GM19397 (cell line): ENCODE data around the gene EVA1C.
"Not testable (repeated sequence)": the region's sequence is repeated elsewhere in the genome, so short reads cannot be mapped to it uniquely, and the experiment has no call there.

Experiments used
- ATAC-seq: cut with Tn5 transposase; IDR thresholded peaks from one replicate; pipeline ENCODE4 v1.9.1; 2021; ENCODE audit warnings: mild to moderate bottlenecking, moderate library complexity; ENCODE audit not compliant: unreplicated experiment

EVA1C gene

GRCh38 chr21:32484706-32485380, 72.3 kb downstream of the EVA1C start:
- no peak for ATAC-seq

GRCh38 chr21:32492376-32492775, 79.9 kb downstream of the EVA1C start:
- ATAC-seq = no peak

GRCh38 chr21:32494934-32495709, 82.6 kb downstream of the EVA1C start:
- no peak for ATAC-seq

GRCh38 chr21:32496568-32496967, 84.1 kb downstream of the EVA1C start:
- ATAC-seq = no peak

GRCh38 chr21:32499249-32500055, 86.9 kb downstream of the EVA1C start:
- ATAC-seq = no peak

- not testable (repeated sequence) for ATAC-seq
These were observed 91.1 kb downstream of the EVA1C start for GRCh38 chr21:32503641-32504040.

- not testable (repeated sequence) for ATAC-seq
These were observed 93.3 kb downstream of the EVA1C start for GRCh38 chr21:32505767-32506166.

- ATAC-seq = not testable (repeated sequence)
These were observed 94.0 kb downstream of the EVA1C start for GRCh38 chr21:32506411-32506965.

- no peak for ATAC-seq
These were observed 94.9 kb downstream of the EVA1C start for GRCh38 chr21:32507342-32507919.

- ATAC-seq = not testable (repeated sequence)
These were observed 95.5 kb downstream of the EVA1C start for GRCh38 chr21:32508036-32508435.

GRCh38 chr21:32508558-32508957, 96.1 kb downstream of the EVA1C start:
- ATAC-seq = no peak

GRCh38 chr21:32508975-32509374, 96.5 kb downstream of the EVA1C start:
- not testable (repeated sequence) for ATAC-seq

- no peak for ATAC-seq
These were observed 102.0 kb downstream of the EVA1C start for GRCh38 chr21:32514275-32515055.

GRCh38 chr21:32515874-32516273, 103.4 kb downstream of the EVA1C start:
- no peak for ATAC-seq

GRCh38 chr21:32516756-32517649, 104.5 kb downstream of the EVA1C start:
- ATAC-seq = no peak

- ATAC-seq = no peak
These were observed 107.7 kb downstream of the EVA1C start for GRCh38 chr21:32519945-32520874.

- ATAC-seq = no peak
These were observed 108.6 kb downstream of the EVA1C start for GRCh38 chr21:32520875-32521735.
